DMS79 (cell line): Measurements from ENCODE around the gene RPL9.
"Not testable (repeated sequence)": the region's sequence is repeated elsewhere in the genome, so short reads cannot be mapped to it uniquely, and the experiment has no call there.

ENCODE experiments used
- DNase-seq: peaks from one replicate; lab custom pipeline; 2025; lab: John Stamatoyannopoulos, UW

RPL9 gene

GRCh38 chr4:39425297-39425696 lies 33.4 kb downstream of the RPL9 start:
- DNase-seq: not testable (repeated sequence)

GRCh38 chr4:39422247-39422646 lies 36.5 kb downstream of the RPL9 start:
- DNase-seq: no peak

GRCh38 chr4:39415678-39416283 lies 42.9 kb downstream of the RPL9 start:
- no peak for DNase-seq

- DNase-seq: not testable (repeated sequence)
Measured at GRCh38 chr4:39411561-39411960, 47.2 kb downstream of the RPL9 start.

GRCh38 chr4:39410415-39410814 lies 48.3 kb downstream of the RPL9 start:
- DNase-seq: no peak

- DNase-seq: no peak
Measured at GRCh38 chr4:39407584-39407885, 51.2 kb downstream of the RPL9 start.

- DNase-seq: no peak
Measured at GRCh38 chr4:39406763-39407583, 51.7 kb downstream of the RPL9 start, which contains the start of gene KLB. Gene KLB, plus strand, starts transcription at chr4:39406930. Its CDS starts 20 bp downstream, at chr4:39406950.
